CD4-positive, alpha-beta T cell (primary cell): Measurements from ENCODE around the gene EPB41L1. TPM values are rescaled to one million over a fixed set of nuclear protein-coding genes. Genes with fewer than 3 reads are reported as not detected.

ENCODE experiments used
- ATAC-seq: fragments of 200-7000 bp; cut with Tn5 transposase; one replicate; pipeline ENCODE4 v1.10.0; 2022; ENCODE audit warnings: mild to moderate bottlenecking; ENCODE audit not compliant: poor library complexity
- CTCF ChIA-PET: fragments of 350-600 bp; sonication (Branson Sonifier 250); formaldehyde crosslinking; loops from one replicate; lab custom pipeline; 2021; ENCODE audit warnings: antibody characterized with exemption, inconsistent platforms; lab: Charles Lee
- POLR2A ChIA-PET: fragments of 350-600 bp; sonication (Branson Sonifier 250); formaldehyde crosslinking; loops from one replicate; lab custom pipeline; 2021; ENCODE audit warnings: antibody characterized with exemption, inconsistent platforms; lab: Charles Lee
- DNase-seq, 14 experiments: peaks; one replicate each; pipeline ENCODE4 v3.0.0-alpha.2; 2013 to 2020; ENCODE audit warnings: mixed read lengths in 2 of 14
- H3K27ac ChIP-seq, 2 donors: one replicate each; pipeline versions ENCODE4 v1.5.1 to v1.7.0; 2013; ENCODE audit warnings: low read length in 2 of 2, low read depth in 1 of 2, mild to moderate bottlenecking in 1 of 2
- H3K27me3 ChIP-seq, 2 experiments: 1 replicate in 1 of 2; 2 replicates in 1 of 2; pipeline versions ENCODE4 v1.6.1 to v1.7.0; 2013; ENCODE audit warnings: low read length in 2 of 2, control low read depth in 1 of 2, mild to moderate bottlenecking in 1 of 2, moderate library complexity in 1 of 2; ENCODE audit not compliant: insufficient read depth in 2 of 2, control insufficient read depth in 1 of 2
- H3K36me3 ChIP-seq: one replicate; pipeline ENCODE4 v1.6.1; 2013; ENCODE audit warnings: low read length, control low read depth; ENCODE audit not compliant: insufficient read depth
- H3K4me1 ChIP-seq: one replicate; pipeline ENCODE4 v1.6.1; 2013; ENCODE audit warnings: low read length, control low read depth; ENCODE audit not compliant: insufficient read depth
- H3K4me3 ChIP-seq: one replicate; pipeline ENCODE4 v1.5.1; 2013; ENCODE audit warnings: mild to moderate bottlenecking, low read length, moderate library complexity
- H3K9me3 ChIP-seq, 2 experiments: 1 replicate in 1 of 2; 2 replicates in 1 of 2; pipeline versions ENCODE4 v1.6.1 to v1.7.0; 2013; ENCODE audit warnings: low read length in 2 of 2, mild to moderate bottlenecking in 2 of 2, control low read depth in 1 of 2, moderate library complexity in 1 of 2; ENCODE audit not compliant: control insufficient read depth in 1 of 2, insufficient read depth in 1 of 2
- H3K27ac Mint-ChIP-seq: one replicate; pipeline ENCODE4 v1.8.0; 2020; ENCODE audit warnings: mixed read lengths
- H3K27me3 Mint-ChIP-seq: one replicate; pipeline ENCODE4 v1.8.0; 2021; ENCODE audit warnings: mixed read lengths
- H3K36me3 Mint-ChIP-seq: one replicate; pipeline ENCODE4 v1.8.0; 2021; ENCODE audit warnings: low read depth, mixed read lengths
- H3K4me1 Mint-ChIP-seq: one replicate; pipeline ENCODE4 v1.8.0; 2021; ENCODE audit warnings: low read depth, mixed read lengths
- H3K4me3 Mint-ChIP-seq: one replicate; pipeline ENCODE4 v1.8.0; 2020; ENCODE audit warnings: mild to moderate bottlenecking, mixed read lengths
- H3K9me3 Mint-ChIP-seq: one replicate; pipeline ENCODE4 v1.8.0; 2020; ENCODE audit warnings: mixed read lengths
- CTCF ChIP-seq: fragments of 200-600 bp; IDR thresholded peaks from one replicate; pipeline ENCODE4 v1.8.0; 2022; ENCODE audit warnings: antibody characterized with exemption, mild to moderate bottlenecking
- intact Hi-C, 2 experiments: fragments of 100-400 bp; cut with DNase I in 1 of 2; cut with micrococcal nuclease in 1 of 2; formaldehyde crosslinking; loops; one replicate each; pipeline versions ENCODE4 v1.15.1 to v1.9.0; 2023 to 2025; cut with DNase I, micrococcal nuclease
- total RNA-seq, 174 experiments: library from RNA in 2 of 174; stranded (reverse) in 2 of 174; gene quantifications; one replicate each; pipeline ENCODE4 v1.2.3 and lab custom pipeline; 2021 to 2026

The EPB41L1 gene
- total RNA-seq, 2 experiments from 2014 or later: 0.19 to 0.25 TPM

- H3K4me3 Mint-ChIP-seq: no peak overlapping the region
- H3K9me3 Mint-ChIP-seq: no peaks in the 10 kb centered on the region
- H3K27ac ChIP-seq: no peak overlapping the region
- H3K36me3 Mint-ChIP-seq: no peaks in the 10 kb centered on the region
- no peaks in the 10 kb centered on the region for H3K4me1 ChIP-seq
- H3K4me3 ChIP-seq: no peak overlapping the region
- no peaks in the 10 kb centered on the region for H3K4me1 Mint-ChIP-seq
- no peaks in the 10 kb centered on the region for H3K9me3 ChIP-seq
- ChIA-PET CTCF (no interaction called here), POLR2A (no interaction called here)
- intact Hi-C loops: no loop called here
- no peak overlapping the region for H3K27ac Mint-ChIP-seq
- DNase-seq (no peak), ATAC-seq (no peak)
- TF ChIP-seq CTCF: no peak
- H3K36me3 ChIP-seq: no peaks in the 10 kb centered on the region
- no peaks in the 10 kb centered on the region for H3K27me3 Mint-ChIP-seq
- no peaks in the 10 kb centered on the region for H3K27me3 ChIP-seq
Observed at GRCh38 chr20:36183155-36183944, 28.8 kb downstream of the EPB41L1 start.

- Histone ChIP-seq H3K9me3 (no peaks in the 10 kb centered on the region), H3K27ac (no peak overlapping the region), H3K27me3 (no peaks in the 10 kb centered on the region), H3K36me3 (no peaks in the 10 kb centered on the region), H3K4me1 (no peaks in the 10 kb centered on the region), H3K4me3 (no peak overlapping the region)
- no peak overlapping the region for H3K27ac Mint-ChIP-seq
- H3K4me1 Mint-ChIP-seq: no peaks in the 10 kb centered on the region
- intact Hi-C loops: no loop called here
- H3K9me3 Mint-ChIP-seq: no peaks in the 10 kb centered on the region
- CTCF ChIA-PET: interaction anchor here (0.8 to 1.1 kb wide), 2 partner anchors 18 to 28 kb away, joined by 3 to 4 read pairs; no protein-coding TSS in a partner anchor
- TF ChIP-seq CTCF: no peak
- DNase-seq (no peak), ATAC-seq (no peak)
- POLR2A ChIA-PET: no interaction called here
- no peaks in the 10 kb centered on the region for H3K36me3 Mint-ChIP-seq
- H3K4me3 Mint-ChIP-seq: no peak overlapping the region
- no peaks in the 10 kb centered on the region for H3K27me3 Mint-ChIP-seq
Observed at GRCh38 chr20:36184816-36185776, 30.6 kb downstream of the EPB41L1 start.

- no peak for TF ChIP-seq CTCF
- Mint-ChIP-seq H3K9me3 (no peaks in the 10 kb centered on the region), H3K36me3 (no peaks in the 10 kb centered on the region), H3K4me3 (no peak overlapping the region), H3K27ac (no peak overlapping the region), H3K27me3 (peaks cover 6% of the 10 kb centered on the region), H3K4me1 (no peaks in the 10 kb centered on the region)
- H3K36me3 ChIP-seq: no peaks in the 10 kb centered on the region
- H3K27ac ChIP-seq: no peak overlapping the region
- H3K9me3 ChIP-seq: no peaks in the 10 kb centered on the region
- DNase-seq (no peak), ATAC-seq (no peak)
- intact Hi-C loops: no loop called here
- H3K4me1 ChIP-seq: no peaks in the 10 kb centered on the region
- POLR2A ChIA-PET: no interaction called here
- H3K27me3 ChIP-seq: no peaks in the 10 kb centered on the region
- CTCF ChIA-PET: interaction anchor here (3.3 kb wide), 1 partner anchor 8 kb away, joined by 11 read pairs; no protein-coding TSS in a partner anchor
- H3K4me3 ChIP-seq: no peak overlapping the region
Observed at GRCh38 chr20:36193977-36194712, 39.6 kb downstream of the EPB41L1 start.
